Measurements from ENCODE around the gene GYPB.
"Not testable (repeated sequence)": the region's sequence is repeated elsewhere in the genome, so short reads cannot be mapped to it uniquely, and the experiment has no call there.

GYPB gene

GRCh38 chr4:144008602-144009001 lies 10.6 kb downstream of the GYPB start:
- DNase-seq: not testable (repeated sequence)

- DNase-seq: not testable (repeated sequence)
Measured at GRCh38 chr4:144007960-144008359, 11.2 kb downstream of the GYPB start.

- not testable (repeated sequence) for DNase-seq
Measured at GRCh38 chr4:144006200-144006803, 12.9 kb downstream of the GYPB start.

- not testable (repeated sequence) for DNase-seq
Measured at GRCh38 chr4:144005558-144005953, 13.6 kb downstream of the GYPB start.

GRCh38 chr4:144004868-144005557 lies 14.2 kb downstream of the GYPB start:
- not testable (repeated sequence) for DNase-seq

GRCh38 chr4:144003890-144004265 lies 15.3 kb downstream of the GYPB start:
- DNase-seq: not testable (repeated sequence)

GRCh38 chr4:144003205-144003889 lies 15.8 kb downstream of the GYPB start:
- DNase-seq: not testable (repeated sequence)

GRCh38 chr4:144000331-144000995 lies 18.7 kb downstream of the GYPB start:
- not testable (repeated sequence) for DNase-seq

GRCh38 chr4:143996193-143996592 lies 23.0 kb downstream of the GYPB start:
- peak; percentile 4 for DNase-seq

- not testable (repeated sequence) for DNase-seq
Measured at GRCh38 chr4:143991761-143992160, 27.4 kb downstream of the GYPB start.

GRCh38 chr4:143990717-143991116 lies 28.5 kb downstream of the GYPB start:
- DNase-seq: not testable (repeated sequence)

GRCh38 chr4:143986180-143986579 lies 33.0 kb downstream of the GYPB start:
- no peak for DNase-seq

- DNase-seq: not testable (repeated sequence)
Measured at GRCh38 chr4:143980776-143981175, 38.4 kb downstream of the GYPB start.

- not testable (repeated sequence) for DNase-seq
Measured at GRCh38 chr4:143975527-143975926, 43.7 kb downstream of the GYPB start.

- not testable (repeated sequence) for DNase-seq
Measured at GRCh38 chr4:143974021-143974420, 45.2 kb downstream of the GYPB start.

GRCh38 chr4:143961075-143961474 lies 58.1 kb downstream of the GYPB start:
- DNase-seq: no peak

GRCh38 chr4:143955306-143955705 lies 63.9 kb downstream of the GYPB start:
- not testable (repeated sequence) for DNase-seq

- not testable (repeated sequence) for DNase-seq
Measured at GRCh38 chr4:143951458-143951972, 67.7 kb downstream of the GYPB start.

GRCh38 chr4:143950967-143951366 lies 68.2 kb downstream of the GYPB start:
- not testable (repeated sequence) for DNase-seq

GRCh38 chr4:143950185-143950584 lies 69.0 kb downstream of the GYPB start:
- not testable (repeated sequence) for DNase-seq

- DNase-seq: not testable (repeated sequence)
Measured at GRCh38 chr4:143947493-143947892, 71.7 kb downstream of the GYPB start.

Measured in NCI-H510A treated with DMSO at 0.1 percent for 48 hours (cell line).